Esophagus squamous epithelium (tissue), 4 donors: Measurements from ENCODE around the gene BCL11B.

ENCODE experiments used
- POLR2A ChIP-seq, 4 donors: fragments of 450-650 bp; IDR thresholded peaks; one replicate each; pipeline ENCODE4 v1.6.1; 2017; ENCODE audit warnings: antibody characterized with exemption in 4 of 4, mild to moderate bottlenecking in 4 of 4, moderate library complexity in 3 of 4
- TF ChIP-seq, protein P1 (sequence below), 6 experiments: fragments of 450-650 bp in 4 of 6; fragments of 200-600 bp in 2 of 6; sonication (generic) in 2 of 6; IDR thresholded peaks; one replicate each; pipeline ENCODE4 v1.5.1; 2016 to 2019; ENCODE audit warnings: antibody characterized with exemption in 6 of 6, mild to moderate bottlenecking in 4 of 6, moderate library complexity in 4 of 6

GRCh38 chr14:99173506-99173905 lies 98.5 kb downstream of the BCL11B start:
- TF ChIP-seq, protein P1, sequence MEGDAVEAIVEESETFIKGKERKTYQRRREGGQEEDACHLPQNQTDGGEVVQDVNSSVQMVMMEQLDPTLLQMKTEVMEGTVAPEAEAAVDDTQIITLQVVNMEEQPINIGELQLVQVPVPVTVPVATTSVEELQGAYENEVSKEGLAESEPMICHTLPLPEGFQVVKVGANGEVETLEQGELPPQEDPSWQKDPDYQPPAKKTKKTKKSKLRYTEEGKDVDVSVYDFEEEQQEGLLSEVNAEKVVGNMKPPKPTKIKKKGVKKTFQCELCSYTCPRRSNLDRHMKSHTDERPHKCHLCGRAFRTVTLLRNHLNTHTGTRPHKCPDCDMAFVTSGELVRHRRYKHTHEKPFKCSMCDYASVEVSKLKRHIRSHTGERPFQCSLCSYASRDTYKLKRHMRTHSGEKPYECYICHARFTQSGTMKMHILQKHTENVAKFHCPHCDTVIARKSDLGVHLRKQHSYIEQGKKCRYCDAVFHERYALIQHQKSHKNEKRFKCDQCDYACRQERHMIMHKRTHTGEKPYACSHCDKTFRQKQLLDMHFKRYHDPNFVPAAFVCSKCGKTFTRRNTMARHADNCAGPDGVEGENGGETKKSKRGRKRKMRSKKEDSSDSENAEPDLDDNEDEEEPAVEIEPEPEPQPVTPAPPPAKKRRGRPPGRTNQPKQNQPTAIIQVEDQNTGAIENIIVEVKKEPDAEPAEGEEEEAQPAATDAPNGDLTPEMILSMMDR (IDR thresholded peaks at IDR 0.05) = no peak
- TF ChIP-seq POLR2A (IDR thresholded peaks at IDR 0.05) = no peak
